HG03175 (cell line): Measurements from ENCODE around the gene RAP1A.

Source experiments
- ATAC-seq: cut with Tn5 transposase; IDR thresholded peaks from one replicate; pipeline ENCODE4 v1.9.1; 2021; ENCODE audit warnings: mild to moderate bottlenecking, moderate library complexity; ENCODE audit not compliant: unreplicated experiment

The RAP1A gene

DNA sequence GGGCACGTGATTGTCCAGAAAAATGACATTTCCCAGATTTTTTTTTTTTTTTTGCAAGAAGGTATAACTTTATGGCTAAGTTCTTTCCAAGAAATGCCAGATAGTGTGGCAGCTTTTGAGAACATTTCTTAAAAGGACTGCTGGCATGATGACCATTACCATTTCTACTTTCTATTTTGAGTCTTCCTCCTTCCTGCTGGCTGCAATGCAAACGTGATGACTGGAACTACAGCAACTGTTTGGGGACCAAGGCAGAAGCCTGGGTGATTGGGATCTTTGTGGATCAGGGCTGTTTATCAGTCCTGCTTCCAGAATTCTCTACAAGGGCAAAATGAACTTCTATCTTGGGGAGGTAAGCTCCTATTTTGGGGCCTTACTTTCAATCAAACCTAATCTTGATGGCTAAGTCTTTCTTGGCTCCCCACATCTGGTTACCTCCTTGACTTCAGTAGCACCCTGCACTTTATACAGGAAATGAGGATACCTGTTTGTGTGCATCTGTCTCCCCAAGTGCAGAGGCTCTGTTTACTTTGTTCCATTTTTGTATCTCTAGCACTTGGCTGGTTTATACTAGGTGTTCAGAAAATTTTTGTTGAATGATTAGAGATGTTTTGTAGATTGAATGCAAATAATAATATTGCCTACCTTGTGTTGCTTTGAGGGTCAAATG lies 132.5 kb downstream of the RAP1A start:
- ATAC-seq: no peak

DNA sequence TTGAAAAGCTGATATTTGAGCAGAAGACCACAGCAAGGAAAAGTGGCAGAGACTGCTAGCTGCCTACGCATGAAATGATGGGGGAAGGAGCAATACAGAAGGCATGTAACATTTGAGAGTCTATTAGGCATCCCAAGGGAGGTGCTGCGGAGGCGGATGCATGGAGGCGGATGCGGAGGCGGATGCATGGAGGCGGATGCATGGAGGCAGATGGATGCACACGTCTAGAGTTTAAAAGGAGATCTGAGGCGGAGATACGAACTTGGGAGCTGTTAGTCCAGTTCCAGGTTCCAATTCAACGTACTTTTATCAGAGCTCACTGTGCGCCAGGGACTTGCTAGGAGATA lies 135.4 kb downstream of the RAP1A start:
- peak; percentile 0 for ATAC-seq

DNA sequence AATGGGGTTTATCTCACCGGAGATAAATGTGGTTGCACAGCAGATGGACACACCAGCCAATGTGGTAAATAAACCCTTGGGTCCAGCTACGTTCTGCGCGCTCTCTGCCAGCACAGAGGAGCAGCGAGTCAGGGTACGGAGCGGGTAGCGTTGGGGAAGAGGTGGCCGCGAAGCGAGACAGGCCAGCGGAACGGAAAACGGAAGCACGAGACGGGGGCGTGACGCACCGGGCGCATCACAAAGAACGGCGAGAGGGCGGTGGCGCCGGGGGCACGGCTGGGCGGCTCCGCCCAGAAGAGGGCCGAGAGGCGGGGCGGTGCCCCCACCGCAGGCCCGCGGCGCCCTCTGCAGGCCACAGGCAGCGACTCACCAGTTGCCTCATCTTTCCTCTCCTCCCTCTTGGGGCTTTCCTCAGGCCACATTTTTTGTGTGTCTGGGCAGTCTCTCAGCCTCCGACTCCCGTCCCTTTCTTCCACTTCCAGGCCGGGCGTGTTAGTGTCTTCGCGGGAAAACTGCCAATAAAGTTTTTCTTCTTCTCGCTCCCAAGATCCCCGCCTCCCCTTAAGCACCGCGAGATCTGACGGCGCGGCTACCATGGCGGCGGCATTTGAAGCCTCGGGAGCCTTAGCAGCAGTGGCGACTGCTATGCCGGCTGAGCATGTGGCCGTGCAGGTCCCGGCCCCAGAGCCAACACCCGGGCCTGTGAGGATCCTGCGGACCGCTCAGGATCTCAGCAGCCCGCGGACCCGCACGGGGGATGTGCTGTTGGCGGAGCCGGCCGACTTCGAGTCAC lies 135.9 kb downstream of the RAP1A start, which contains the start of gene DDX20:
DDX20 (plus strand) TSS at position 571 of the 793 bp plus-strand sequence; CDS start at position 595, 24 bp downstream.
- peak; percentile 92 for ATAC-seq

DNA sequence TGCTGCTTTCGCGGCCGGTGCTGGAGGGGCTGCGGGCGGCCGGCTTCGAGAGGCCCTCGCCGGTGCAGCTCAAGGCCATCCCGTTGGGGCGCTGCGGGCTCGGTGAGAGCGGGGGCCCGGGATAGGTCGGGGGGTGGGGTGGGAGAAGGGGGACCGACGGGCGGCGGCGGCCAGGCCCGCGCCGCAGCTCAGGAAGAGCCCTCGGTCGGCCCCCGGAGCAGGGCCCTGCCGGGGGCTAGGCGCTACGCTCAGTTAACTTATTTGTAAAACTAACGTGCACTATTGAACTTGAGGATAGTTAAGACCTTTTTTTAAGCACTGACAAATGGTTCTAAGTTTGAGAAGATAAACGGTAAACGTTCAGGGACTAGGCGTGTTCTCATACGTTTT lies 136.5 kb downstream of the RAP1A start:
- ATAC-seq: peak; percentile 20

DNA sequence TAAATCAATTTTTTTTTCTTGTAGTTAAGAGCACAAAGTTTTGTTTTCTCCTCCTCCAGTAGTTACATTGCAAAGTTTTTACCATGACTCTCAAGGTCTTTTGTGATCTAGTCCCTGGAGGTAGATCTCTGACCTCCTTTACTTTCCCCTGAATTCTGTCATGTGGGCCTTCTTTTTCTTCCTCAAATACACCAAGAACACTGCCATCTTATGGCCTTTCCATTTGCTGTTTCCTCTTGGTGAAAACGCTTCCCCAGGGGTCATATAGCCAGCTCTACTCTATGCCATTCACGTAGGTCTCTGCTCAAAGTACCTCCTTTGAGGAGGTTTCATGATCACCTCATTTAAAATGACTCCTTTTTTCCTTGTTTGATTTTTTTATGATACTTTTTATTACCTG lies 138.8 kb downstream of the RAP1A start:
- no peak for ATAC-seq

DNA sequence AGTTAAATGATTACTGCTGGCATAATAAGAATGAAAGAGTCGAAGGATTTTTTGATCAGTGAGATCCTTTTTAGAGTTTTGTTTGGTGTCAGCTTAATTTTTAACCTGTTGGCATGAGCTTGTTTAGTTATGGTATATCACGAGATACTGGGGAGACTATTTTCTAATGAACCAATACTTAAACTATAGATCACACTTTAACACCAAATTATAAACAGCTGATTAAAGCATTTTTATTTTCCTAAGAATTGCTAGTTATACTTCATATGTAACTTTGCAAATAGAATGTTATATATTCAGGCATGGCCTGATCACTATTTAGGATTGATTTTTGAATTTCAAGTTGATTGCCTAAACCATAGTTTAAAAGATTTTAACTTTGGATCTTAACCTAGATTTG lies 142.1 kb downstream of the RAP1A start:
- ATAC-seq: no peak

DNA sequence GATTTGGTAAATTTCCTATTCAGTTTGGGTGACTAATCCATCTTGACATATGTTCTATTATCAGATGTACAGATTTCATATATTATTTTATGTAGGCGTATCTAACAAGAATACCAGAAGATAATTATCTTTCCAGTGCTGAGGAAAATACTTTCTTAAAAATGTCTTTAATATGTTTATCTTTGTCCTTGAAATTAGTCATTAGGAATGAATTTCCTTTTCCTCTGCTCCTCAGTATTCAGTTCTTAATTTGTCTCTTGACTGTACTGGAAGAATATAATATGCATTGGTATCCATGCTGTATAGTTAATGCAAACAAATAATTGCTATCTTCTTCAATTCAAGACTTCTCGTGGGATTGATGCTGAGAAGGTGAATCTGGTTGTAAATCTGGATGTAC lies 142.7 kb downstream of the RAP1A start:
- no peak for ATAC-seq
